ENCODE results near the gene SEMA4C. TPM values are rescaled to one million over a fixed set of nuclear protein-coding genes. Genes with fewer than 3 reads are reported as not detected.

The SEMA4C gene
- total RNA-seq, 1 experiment from 2014 or later, result 21.1 TPM

DNA sequence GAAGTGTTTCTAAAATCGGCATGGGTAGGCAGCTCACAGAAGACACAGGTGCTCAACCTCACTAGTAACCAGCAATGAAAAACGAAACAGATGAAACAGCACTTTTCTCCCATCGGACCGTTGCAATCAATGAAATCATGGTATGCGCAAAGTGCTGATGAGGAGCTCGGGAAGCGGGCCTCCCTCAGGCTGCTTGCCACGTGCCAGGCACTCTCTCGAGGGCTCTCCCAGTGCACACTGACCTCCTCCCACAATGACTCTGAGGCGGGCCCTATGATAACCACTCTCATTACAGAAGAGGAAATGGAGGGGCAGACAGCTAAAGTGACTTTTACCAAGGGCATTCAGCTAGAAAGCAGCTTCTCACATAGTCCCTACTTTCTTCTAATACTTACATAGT, 22.3 kb downstream of the SEMA4C start:
- DNase-seq (ENCODE audit: extremely low read depth, low read depth), result no peak

DNA sequence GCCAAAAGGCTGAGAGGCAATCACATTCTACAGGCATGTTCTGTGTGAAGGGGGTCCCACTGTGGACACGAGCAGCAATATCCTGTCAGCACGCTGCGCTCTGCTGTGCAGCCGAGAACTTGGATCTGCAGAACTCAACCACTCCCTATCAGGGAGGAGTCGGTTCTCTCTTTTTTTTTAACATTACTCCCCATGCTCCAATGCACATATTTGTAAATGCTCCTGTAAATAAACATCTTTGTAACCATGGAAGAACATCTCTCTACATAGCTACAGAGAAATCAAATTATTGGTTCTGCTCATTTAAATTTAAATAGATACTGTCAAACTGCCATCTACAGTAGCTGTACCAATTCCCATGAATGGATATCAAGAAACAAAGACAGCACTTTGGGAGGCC, 23.1 kb downstream of the SEMA4C start:
- DNase-seq (ENCODE audit: extremely low read depth, low read depth), result no peak

DNA sequence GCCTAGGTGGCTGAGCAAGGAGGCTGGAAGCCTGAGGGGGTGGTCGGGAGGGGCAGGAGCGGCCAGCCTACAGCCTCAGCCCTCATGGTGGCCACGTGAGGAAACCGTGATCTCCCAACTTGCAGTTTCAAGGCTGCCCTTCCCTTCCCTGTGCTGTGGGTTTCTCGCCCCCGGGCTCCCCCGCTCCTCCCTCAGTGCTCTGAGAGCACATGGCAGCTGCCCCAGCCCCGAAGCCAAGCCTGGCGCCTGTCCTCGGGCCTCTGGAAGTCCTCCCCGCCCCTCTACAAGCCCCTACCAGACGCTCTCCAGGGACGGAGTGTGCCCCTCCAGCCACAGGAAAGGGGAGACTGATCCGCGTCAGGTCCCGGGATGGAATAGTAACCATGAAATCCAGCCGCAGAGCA, 25.5 kb downstream of the SEMA4C start:
- no peak for DNase-seq (ENCODE audit: extremely low read depth, low read depth)

DNA sequence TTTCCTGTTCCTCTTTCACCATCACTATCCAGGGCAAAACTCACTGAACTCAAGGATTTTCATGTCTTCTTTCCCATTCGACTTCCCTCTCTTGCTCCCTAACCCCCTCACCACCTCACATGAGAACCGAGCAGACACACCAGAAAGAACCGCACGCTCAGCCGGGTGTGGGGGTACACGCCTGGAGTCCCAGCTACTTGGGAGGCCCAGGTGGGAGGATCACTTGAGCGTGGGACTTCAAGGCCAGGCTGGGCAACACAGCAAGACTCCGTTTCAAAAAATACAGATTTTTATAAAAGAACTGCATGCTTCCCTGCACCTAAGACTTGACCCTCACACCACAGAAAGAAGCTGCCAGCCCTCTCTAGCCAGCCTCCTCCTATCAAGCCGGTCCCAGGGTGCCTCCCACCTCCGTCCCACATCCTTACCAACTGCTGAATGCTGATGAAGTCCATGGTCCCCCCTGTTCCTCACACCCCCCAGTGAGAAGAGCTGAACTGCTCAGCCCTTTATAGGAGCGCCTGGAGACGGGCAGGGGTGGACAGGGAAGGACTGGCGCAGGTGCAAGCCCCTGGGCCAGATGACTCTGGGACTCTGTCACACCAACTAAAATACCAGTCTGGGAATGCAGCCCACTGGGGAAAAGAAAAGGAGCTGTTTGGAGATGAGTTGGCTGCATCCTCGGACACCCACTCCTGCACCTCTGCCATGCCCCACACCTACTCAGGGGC, 26.2 kb downstream of the SEMA4C start, which contains the start of gene ANKRD23:
Gene ANKRD23, minus strand, starts transcription at position 484 of the 731 bp plus-strand sequence. Its CDS starts 29 bp downstream, at position 455.
- no peak for DNase-seq (ENCODE audit: extremely low read depth, low read depth)

DNA sequence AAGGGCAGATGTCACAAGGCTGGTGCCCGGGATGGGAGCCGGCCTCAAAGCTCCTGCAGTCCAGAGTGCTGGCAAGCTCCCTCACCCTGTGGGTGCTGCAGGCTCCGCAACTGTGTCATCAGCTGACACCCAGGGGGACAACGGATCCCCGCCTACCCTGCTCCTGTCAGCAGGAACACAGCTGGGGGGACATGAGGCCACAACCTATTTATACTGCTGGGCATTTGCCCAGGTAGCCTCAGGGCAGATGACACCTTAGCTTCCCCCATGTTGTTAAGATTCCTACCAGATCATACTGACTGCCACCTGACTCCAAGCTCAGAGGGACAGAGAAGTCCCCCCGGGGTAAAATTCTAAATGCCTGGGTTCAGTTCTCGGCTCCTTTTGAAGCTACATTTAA, 27.3 kb downstream of the SEMA4C start:
- no peak for DNase-seq (ENCODE audit: extremely low read depth, low read depth)

DNA sequence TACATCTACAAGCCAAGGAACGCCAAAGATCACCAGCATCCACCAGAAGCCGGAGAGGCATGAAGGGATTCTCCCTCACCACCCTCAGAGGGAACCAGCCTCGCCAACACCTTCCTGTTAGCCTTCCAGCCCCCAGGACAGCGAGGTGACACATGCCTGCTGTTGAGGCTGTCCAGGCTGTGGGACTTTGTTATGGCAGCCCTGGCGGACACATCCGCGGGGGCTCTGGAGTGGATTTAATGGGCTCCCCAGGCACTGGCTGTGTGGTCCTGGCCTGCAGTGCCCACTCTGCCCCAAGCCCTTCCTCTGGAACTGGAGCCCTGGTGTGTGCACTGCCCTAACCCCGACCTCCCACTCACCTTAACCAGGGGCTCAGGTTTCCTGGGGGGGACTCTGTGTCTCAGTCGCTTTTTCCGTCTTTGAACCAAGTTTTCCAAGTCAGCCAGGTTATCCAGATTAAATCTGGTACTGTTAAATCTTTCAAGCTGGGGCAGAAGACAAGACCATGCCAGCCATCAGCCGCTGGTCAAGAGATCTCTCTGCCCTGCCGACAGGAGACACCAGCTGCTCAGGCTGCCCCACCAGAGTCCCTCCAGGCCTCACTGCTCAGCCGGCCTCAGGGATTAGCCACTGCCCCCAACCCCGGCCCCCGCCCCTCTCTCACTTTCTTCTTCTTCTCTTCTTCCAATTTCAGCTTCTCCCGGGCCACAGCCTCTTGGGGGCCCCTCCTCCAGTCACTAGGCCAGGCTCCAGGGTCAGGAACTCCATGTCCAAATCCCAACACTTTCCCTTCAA, 28.0 kb downstream of the SEMA4C start:
- no peak for DNase-seq (ENCODE audit: extremely low read depth, low read depth)

DNA sequence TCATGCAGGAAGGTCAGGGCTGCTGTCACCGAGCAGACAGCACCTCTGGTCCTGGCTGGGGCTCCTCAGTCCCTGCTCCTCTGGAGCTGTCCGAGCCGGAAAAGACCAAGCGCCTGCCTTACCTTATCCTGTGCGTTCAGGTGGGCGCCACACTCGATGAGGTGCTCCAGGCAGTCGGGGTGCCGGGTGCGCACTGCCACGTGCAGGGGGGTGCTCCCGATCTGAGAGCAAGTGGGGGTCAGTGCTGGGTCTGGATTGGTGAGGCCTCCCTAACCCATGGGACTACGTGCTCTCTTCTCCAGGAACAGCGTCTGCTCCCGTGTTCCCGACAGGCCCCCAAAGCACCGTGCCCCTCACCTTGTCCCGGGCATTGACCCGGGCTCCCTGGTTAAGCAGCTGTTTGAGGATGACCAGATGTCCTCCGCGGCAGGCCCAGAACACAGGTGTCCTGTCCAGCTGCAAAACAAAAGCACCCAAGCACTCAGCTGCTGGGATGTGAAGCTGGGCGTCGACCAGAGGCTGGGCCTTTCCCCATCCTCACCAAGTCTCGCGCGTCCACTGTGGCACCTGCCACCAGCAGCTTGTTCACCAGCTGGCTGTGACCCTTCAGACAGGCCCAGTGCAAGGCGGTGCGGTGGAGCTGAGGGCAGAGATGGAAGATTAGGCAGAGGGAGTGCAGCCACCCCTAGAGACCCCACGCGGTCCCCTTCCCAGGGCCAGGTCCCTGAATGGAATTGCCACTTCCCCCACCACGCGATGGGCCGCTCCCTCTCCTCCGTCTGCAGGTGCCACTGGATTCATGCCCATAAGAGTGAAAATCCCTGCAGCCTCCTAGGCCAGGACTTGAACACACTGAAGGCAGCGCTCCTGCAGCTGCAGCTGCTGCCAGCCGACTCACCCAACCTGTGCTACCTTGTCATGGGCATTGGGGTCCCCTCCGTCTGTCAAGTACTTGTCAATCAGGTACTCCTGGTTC, 29.7 kb downstream of the SEMA4C start:
- no peak for DNase-seq (ENCODE audit: extremely low read depth, low read depth)

DNA sequence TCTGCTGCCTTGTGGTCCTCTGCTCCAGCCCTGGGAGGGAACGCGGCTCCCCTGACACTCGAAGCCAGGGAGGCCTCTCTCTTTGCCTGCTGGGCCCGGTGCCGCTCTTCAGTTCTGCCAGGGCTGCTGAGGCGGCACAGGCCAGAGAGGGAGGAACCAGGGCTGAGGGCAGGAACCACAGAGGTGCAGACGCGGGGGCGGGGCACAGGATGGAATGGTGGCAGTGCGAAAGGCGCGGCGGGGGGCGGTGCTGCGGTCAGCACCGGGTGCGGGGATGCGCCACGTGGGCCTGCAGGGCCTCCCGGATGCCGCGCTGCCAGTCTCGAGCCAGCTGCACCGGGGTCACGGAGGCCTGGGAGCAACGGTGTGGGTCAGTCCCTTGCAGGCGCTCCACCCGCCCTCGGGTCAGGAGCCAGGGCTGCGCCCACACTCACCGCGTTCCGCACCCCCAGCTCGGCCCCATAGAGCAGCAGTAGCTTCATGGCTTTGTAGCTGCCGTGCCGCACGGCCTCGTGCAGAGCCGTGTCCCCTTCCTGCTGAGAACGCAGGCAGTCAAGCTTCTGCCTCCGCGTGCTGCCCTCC, 30.5 kb downstream of the SEMA4C start:
- no peak for DNase-seq (ENCODE audit: extremely low read depth, low read depth)

DNA sequence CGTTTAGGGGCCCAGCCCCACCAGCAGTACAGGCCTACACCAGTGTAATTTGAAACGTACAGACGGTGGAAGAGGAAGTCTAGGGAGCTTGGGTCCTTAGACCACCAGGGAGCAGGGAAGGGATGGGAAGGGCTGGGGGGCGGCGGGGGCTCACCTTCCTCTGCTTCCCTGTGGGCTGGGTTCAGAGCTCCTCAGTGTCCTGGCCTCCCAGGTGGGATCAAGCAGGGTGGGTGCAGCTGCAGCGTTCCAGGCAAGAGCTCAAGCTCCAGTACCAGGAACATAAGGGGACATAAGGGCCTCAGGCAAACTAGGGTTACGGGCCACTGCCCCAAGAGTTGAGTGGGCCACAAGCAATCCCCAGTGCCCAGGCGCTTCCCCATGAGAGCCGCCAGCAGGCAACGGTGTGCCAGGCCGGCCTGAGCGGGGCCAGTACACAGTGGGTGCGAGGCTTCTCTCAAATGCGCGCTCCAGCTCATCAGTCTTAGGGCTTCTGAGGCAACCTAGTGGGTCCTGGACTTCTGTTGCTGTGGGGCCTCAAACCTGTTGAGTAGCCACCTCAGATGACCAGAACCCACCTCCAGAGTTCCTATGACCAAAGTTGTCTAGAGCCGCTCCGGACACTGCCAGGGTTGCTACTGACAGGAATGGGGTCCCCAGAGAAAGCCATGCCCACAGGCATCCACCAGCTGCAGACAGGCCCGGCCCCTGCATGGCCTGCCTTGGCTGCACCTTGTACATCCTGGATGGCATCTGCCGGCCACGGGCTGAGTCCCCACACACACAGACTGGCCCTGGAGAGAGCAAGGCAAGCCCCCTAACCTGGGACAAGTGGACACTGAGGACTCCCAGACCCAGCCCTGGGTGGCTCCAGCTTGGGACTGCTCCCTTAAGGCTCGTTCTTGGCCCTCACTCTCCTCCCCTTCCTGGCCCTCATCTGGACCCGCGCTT, 31.3 kb downstream of the SEMA4C start:
- DNase-seq (ENCODE audit: extremely low read depth, low read depth), result no peak

DNA sequence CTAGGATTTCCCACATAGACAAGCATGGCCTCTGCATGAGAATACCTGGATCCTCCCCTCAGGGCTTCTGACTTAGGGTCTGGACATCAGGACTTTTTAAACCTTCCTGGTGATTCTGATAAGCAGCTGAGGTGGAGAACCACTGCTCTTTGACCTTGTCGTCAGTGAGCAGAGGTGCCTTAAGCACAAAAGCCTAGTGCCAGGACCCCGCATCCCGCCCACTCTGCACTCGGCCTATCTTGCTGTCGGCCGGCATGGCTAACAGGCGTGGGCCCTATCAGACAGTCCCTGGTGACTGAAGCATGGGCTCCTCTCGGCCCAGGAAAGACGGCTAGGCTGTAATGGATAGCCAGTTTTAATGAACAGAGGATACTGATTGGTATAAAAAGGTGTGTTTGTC, 32.3 kb downstream of the SEMA4C start:
- no peak for DNase-seq (ENCODE audit: extremely low read depth, low read depth)

DNA sequence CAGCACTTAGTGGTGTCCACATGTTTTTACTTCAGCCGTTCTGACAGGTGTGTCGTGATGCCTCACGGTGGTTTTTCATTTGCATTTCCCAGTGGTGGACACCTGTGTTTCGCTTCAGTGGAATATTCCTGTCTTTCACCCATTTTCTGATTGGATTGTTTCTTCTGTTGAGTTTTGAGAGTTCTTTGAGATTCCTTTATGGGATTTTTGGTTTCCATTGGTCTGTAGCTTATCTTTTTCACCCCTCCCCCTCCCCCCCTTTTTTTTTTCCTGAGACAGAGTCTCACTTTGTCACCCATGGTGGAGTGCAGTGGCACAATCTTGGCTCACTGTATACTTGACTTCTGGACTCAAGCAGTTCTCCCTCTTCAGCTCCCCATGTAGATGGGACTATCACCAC, 34.0 kb downstream of the SEMA4C start:
- DNase-seq (ENCODE audit: extremely low read depth, low read depth), result no peak

DNA sequence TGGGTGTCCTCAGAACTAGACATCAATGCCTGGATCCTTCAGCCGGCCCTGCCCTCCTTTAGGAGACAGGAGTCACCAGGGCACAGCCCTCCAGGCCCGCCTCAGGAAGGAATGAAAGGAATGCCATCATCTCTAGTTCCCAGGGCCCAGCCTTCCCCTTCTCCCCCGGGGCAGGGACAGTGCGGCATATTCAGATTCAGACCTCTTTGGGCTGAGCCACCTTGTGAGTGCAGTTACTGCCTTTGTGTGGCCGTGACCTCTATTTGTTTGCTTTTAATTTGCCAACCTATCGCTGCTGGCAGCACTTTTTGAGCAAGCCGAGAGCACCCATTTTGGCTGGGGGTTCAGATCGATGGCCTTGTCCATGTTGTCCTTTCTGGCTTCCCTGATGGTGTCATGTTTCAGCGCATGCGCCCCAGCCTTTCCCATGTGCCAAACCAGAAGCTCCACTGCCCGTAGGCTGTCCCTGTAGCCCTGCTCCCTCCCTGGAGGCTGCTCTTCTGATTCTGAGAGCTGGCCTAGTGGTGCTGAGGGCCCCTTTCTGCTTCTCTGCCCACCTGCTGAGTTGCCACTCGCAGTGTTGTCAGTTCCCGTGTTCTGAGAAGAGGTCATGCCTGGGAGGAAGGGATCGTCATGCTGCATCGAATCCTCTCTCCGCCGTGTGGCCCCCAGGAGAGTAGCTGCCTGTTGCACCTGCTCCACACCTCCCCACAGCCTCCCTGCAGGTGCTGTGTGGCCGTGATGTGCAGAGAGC, 36.9 kb downstream of the SEMA4C start:
- DNase-seq (ENCODE audit: extremely low read depth, low read depth), result peak; percentile 77

DNA sequence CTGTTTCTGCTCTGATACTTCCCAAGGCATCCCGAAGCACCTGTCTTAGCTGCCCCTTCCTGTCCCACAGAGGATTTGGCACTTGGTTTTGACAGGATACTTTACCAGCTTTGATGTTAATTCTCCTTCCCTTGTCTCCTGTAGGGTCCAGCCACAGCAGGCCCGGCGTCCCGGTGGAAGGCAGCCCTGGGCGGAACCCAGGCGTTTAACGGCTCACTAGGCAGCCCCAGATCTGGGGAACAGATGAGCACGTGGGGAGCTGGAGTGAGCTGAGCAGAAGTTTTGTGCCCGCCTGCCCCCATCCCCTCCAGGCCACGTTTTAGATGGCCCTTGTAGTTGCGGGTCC, 37.5 kb downstream of the SEMA4C start:
- no peak for DNase-seq (ENCODE audit: extremely low read depth, low read depth)

DNA sequence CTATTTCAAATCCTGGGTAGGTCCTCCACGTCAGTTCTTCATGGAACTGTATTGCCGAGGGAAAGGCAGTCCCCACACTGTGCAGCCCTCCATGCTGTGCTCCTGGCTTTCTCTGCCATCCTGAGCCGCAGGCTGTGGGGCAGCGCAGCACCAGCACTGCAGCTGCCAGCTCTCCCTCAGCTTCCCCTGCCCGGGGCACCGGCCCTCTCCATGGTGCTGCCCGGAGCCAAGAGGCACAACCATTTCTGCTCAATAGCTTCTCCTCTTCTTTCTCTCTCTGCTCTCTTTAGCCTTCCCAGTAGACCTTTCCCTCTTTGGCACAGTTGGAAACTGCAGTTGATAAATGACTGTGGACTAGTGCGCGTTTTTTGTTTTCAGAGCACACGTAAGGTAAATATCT, 38.2 kb downstream of the SEMA4C start:
- DNase-seq (ENCODE audit: extremely low read depth, low read depth), result no peak

DNA sequence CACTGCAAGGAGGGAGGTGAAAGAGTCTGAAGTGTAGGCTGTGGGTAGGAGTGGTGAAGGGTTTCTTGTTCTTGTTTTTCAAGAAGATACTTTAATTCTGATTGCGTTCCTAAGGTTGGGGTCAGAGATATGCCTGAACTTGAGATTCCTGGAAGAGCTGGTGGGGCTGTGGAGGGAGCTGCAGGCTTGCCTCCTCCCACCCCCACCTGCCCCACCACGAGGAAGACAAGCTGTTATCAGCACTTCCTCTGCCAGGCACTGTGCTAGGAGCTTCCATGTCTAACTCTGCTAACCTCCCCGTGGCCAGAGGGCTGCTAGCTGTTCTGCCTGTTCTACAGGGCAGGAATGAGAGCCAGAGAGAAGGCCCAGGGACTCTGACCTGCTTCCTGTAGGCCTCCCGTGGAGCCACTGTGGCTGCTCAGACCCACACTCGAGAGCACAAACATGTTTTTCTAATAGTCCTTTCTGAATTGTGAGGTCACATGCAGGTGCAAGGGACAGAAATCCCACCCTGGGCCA, 39.8 kb downstream of the SEMA4C start:
- no peak for DNase-seq (ENCODE audit: extremely low read depth, low read depth)

DNA sequence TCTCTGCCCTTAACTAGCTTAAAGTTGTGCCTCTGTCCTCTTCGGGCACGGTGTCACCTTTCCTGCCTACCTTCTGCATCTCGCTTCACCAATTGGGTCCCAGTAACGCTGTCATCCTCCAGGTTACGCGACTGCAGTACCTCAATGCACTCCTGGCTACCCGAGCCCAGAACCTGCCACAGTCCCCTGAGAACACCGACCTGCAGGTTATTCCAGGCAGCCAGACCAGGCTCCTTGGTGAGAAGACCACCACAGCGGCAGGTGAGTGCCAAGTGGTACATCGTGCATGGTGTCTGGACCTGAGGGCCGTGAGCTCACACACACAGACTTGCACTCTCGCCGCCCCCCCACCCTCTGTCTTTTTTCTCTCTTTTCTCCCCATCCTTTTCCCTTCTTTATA, 41.0 kb downstream of the SEMA4C start:
- DNase-seq (ENCODE audit: extremely low read depth, low read depth), result no peak

DNA sequence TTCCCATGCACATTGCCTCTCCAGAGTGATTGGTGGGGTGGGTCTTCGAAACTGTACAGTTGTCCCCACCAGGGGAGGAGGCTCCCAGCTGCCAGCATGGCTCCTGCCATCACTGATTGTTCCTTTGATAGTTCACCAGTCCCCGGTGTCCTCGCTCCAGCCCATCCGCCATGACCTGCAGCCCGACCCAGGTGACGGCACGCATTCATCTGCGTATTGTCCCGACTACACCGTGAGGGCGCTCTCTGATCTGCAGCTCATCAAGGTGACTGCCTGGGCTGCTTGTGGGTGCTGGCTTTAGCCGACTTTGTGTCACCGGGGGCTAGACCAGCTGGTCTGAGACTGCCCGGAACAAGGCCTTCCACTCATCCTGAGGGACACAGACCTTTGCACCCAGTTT, 41.4 kb downstream of the SEMA4C start:
- DNase-seq (ENCODE audit: extremely low read depth, low read depth), result no peak

DNA sequence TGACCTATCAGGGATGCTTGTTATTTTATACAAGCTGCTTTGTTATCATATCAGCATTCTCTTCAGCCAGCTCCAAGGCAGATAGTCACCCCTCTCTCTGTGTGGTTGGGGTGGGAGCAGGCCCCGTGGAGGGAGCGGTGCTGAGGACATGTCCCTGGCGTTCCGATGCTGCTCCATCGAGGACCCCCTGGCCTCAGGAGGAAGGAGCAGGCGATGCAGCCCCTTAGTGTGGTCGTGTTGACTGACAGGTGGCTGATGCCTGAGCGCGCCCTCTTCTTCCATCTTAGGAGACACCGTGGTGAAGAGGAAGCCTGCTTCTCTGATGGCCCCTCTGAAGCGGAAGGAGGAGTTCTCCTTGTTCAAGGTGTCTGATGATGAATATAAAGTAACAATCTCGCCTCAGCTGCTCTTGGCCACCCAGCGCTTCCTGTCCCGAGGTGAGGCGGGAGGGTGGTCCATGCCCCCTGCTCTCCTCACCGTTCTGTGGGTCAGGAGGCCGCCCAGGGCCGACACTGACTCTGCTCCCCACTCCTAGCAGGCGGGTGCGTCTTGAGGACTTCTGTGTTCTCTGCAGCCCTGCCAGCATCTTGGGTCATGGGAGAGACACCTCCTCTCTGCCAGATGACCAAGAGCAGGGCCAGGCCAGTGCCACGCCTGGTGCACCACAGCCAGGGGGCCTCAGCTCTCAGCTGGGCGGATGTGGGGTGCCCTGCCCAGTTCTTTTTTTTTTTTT, 43.2 kb downstream of the SEMA4C start:
- no peak for DNase-seq (ENCODE audit: extremely low read depth, low read depth)

Data from NCI-H460 (cell line).